G401 (cell line): ENCODE data around the gene SLC37A1. TPM values are rescaled to one million over a fixed set of nuclear protein-coding genes. Genes with fewer than 3 reads are reported as not detected.

Source experiments
- DNase-seq: peaks from one replicate; pipeline ENCODE4 v3.0.0-alpha.2; 2015; ENCODE audit warnings: low spot score
- in situ Hi-C: cut with HindIII; loops from 2 replicates; pipeline ENCODE4 v1.10.0; 2016; ENCODE audit warnings: low sequenced_read_pairs, mixed read lengths
- total RNA-seq: library from RNA; depleted of rRNA; stranded (reverse); fragments of >200 nt; shearing (Covaris generic); gene quantifications from 2 replicates; pipeline ENCODE4 v1.2.3, GENCODE V29; 2014

The SLC37A1 gene
- total RNA-seq, 1 experiment from 2014 or later: 0.37 TPM

GRCh38 chr21:42476388-42477331 is 37.0 kb upstream of the SLC37A1 start:
- no peak for DNase-seq
- in situ Hi-C loops: no loop called here

GRCh38 chr21:42478504-42478903 is 35.1 kb upstream of the SLC37A1 start:
- in situ Hi-C loops: no loop called here
- no peak for DNase-seq

DNA sequence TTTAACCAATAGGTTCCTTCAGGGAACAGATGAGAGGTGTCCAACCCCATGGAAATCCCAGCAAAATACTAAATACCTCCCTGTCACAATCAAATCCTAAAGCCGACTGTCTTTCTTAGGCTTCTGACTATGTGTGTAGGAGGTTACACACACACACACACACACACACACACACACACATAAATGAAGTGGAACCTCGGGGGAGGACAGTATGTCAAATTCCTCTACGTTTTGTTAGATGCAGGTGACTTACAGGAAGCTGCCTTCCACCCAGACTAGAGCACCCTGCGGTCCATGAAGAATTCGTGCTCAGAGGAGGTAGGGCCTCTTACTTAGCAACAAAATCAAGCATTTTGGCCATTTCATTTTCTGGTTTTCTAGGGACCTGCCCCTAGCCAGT is 34.1 kb upstream of the SLC37A1 start:
- in situ Hi-C loops: no loop called here
- DNase-seq: no peak

- DNase-seq: no peak
- in situ Hi-C loops: no loop called here
Measured at GRCh38 chr21:42480736-42481135, 32.9 kb upstream of the SLC37A1 start.

DNA sequence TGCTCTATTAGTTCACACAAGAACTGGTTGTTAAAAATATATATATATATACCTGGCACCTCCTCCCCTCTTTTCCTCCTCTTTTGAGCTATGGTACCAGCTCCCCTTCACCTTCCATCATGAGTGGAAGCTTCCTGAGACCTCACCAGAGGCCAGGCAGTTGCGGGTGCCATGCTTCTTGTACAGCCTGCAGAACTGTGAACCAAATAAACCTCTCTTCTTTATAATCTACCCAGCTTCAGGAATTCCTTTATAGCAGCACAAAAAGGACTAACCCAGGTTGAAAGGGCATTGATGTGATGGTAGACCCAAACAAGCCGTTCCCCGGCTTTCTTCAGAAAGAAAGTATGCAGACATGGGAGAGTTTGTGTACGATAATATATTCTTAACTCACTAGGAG is 32.5 kb upstream of the SLC37A1 start:
- in situ Hi-C loops: no loop called here
- no peak for DNase-seq

DNA sequence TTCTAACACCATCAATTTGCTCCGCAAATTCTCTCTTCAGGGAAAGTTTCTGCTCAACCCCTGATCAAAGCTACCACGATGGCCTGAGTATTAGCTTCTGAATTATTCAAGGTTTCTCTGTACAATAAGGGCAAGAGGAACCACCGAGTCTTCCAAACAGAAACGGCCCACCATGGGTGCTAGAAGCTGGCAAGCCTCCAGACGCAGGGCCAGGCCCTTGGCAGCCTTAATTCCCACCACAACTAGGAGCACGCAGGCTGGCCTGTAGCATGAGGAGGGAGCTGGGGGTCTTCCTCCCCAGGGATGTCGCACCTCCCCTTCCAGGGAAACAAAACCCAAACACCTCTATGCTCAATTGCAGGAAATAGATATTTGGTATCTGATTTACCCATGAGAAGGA is 28.7 kb upstream of the SLC37A1 start:
- DNase-seq: no peak
- in situ Hi-C loops: no loop called here

GRCh38 chr21:42486072-42486471 is 27.6 kb upstream of the SLC37A1 start:
- in situ Hi-C loops: no loop called here
- DNase-seq: no peak

- in situ Hi-C loops: no loop called here
- no peak for DNase-seq
Measured at GRCh38 chr21:42486531-42486930, 27.1 kb upstream of the SLC37A1 start.

DNA sequence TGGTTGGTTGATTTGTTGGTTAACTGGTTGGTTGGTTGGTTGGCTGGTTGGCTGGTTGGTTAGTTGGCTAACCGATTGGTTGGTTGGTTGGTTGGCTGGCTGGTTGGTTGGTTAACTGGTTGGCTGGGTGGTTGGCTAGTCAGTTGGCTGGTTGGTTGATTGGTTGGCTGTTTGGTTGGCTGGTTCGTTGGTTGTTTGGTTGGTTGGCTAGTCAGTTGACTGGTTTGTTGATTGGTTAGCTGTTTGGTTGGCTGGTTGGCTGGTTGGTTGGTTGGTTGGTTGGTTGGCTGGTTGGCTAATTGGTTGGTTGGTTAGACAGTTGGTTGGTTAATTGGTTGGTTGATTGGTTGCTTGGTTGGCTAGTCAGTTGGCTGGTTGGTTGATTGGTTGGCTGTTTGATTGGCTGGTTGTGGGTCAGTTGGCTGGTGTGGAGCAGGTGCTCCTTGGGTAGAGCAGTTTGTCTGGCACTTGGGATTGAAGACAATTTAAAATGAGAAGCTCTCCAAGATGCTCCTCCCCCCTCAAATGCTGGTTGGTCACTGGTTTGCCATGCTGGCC is 24.6 kb upstream of the SLC37A1 start:
- DNase-seq: no peak
- in situ Hi-C loops: no loop called here

DNA sequence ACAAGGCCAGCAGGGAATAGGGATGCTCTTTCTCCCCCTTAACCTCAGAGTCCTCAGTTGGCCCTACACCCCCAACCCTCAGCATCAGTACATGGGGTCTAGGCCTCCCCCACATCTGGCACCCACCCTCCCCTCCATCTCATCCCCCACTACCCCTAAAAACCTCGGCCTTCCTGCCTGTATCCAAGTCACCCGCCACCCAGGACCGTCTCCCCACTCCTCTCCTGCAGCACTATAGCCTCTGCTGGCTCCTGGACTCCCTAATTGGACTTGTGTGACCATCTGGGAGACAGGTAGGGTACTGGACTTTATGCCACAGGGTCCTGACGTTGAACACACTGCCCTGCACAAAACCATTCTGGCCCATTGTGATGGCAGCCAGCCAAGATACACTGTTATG is 23.7 kb upstream of the SLC37A1 start:
- in situ Hi-C loops: no loop called here

DNA sequence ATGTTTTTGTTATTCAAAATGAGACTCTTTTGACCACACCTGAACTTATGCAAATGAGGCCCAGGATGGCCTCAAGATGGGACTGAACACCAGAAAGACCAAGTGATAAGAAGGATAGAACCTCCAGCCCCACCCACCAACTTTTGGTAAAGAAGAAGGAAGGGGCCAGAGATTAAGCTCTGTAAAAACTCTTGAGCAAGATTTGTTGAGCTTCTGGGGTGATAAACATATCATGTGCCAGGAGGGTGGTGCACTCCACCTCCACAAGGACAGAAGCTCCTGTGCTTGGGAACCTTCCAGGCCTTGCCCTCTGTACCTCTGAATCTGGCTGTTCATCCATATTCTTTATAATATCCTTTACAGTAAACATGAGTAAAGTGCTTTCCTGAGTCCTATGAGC is 22.9 kb upstream of the SLC37A1 start:
- no peak for DNase-seq
- in situ Hi-C loops: no loop called here

More for the DNA sequence above, 23.7 kb upstream of the SLC37A1 start:
- no peak for DNase-seq

GRCh38 chr21:42491328-42491727 is 22.3 kb upstream of the SLC37A1 start:
- in situ Hi-C loops: no loop called here
- DNase-seq: no peak

DNA sequence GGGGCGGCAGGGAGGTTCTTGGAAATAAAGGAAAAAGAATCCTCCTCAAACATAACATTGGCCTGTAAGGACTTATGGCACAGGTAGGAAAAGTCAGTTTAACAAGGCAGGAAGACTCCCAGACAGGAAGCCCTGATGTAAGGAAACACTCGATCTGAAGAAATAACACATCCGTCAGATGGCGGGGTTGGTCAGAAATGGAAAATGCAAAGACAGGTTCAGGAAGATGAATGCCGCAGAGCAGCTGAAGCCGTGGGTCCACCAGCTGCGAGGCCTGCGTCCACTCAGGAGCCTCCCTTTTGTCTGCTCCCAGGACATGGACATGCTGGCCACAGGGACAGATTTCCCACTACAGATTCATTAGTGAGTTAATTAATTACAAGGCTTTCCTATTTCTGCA is 21.5 kb upstream of the SLC37A1 start:
- DNase-seq: no peak
- in situ Hi-C loops: no loop called here

DNA sequence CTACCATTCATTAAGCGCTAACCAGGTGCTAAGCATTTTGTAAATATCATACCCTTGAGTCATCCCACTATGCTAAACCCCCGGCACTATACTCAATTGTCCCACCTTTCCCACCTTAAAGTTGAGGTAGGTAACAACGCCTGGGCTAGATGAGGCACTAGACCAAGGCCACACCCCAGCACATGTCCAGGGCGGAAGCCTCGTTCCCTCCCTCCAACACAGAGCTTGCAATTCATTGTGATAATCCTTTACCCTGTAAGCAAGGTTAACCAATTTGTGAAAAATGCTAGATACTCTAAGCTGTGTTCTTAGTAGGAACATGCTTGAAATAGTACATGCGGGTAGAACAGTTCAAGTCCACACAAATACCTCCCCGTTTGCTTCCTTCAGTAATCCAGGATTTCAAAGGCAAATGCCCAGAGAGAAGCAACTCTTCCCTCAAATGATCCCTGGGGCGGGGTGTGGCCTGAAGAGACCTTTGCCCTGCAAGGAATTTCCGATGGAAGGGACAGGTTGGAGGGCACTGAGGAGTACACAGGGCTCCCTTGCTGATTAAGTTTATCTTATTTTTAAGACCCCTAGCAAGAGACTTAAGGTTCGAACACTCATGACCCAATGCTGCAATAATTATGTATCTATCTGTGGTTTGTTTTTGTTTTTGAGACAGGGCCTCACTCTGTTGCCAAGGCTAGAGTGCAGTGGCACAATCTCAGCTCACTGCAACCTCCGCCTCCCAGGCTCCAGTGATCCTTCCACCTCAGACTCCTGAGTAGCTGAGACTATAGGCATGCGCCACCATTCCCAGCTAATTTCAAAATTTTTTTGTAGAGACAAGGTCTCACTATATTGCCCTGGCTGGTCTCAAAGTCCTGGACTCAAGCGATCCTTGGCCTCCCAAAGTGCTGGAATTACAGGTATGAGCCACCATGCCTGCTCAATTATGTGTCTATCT is 20.3 kb upstream of the SLC37A1 start:
- DNase-seq: no peak
- in situ Hi-C loops: no loop called here

- in situ Hi-C loops: no loop called here
- no peak for DNase-seq
Measured at GRCh38 chr21:42495027-42495426, 18.6 kb upstream of the SLC37A1 start.

DNA sequence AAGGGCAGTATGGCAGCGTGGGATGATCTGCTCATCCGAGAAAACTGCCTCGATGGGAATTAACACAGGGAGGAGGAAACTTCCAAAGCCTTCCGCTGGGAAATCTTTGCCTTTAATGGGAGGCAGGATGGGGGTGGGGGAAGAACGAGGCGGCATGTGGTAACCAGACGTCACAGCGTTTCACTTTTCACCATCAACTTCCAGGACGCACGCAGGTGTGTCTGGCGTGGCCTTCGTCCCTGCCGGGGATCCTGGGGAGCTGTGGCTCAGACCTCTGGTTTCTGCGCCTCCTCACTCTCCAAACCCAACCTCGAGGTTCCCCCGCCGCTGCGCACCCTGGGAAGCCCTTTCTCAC is 17.9 kb upstream of the SLC37A1 start:
- no peak for DNase-seq
- in situ Hi-C loops: no loop called here

- DNase-seq: peak; percentile 100
- in situ Hi-C loops: no loop called here
Measured at GRCh38 chr21:42496120-42496838, 17.4 kb upstream of the SLC37A1 start, which contains the start of gene RSPH1. TSS of gene RSPH1 (minus strand) at chr21:42496224. CDS start at chr21:42496186, 38 bp downstream.

- in situ Hi-C loops: no loop called here
- DNase-seq: peak; percentile 73
Measured at GRCh38 chr21:42496839-42497202, 16.8 kb upstream of the SLC37A1 start.

DNA sequence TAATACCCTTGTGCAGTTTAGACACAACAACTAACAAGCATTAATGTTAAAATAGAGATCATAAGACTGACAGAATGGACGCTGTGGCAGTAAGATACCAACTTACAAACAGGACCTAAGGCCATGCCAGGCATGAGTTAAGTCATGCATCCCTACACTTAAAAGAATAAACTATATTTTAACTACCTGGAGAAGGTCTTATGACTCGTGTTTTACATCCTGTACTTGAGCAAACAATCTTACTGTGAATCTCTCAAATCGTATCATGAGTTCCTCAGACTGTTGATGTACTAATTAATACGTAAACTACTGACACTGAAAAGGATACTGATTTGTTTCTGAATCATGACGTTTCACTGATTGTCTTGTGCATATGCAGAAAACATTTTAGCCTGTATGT is 15.6 kb upstream of the SLC37A1 start:
- in situ Hi-C loops: no loop called here

More for the DNA sequence above, 15.6 kb upstream of the SLC37A1 start:
- no peak for DNase-seq
